GM20000 (cell line): Measurements from ENCODE around the gene MRPL48.

ENCODE experiments used
- DNase-seq: peaks from one replicate; pipeline ENCODE4 v3.0.0; 2012; ENCODE audit warnings: low spot score
- CTCF ChIP-seq: IDR thresholded peaks from 2 replicates; pipeline ENCODE4 v1.5.1; 2012; ENCODE audit warnings: mild to moderate bottlenecking, control low read depth; ENCODE audit errors: extremely low read depth, missing control alignments

MRPL48 gene

GRCh38 chr11:73851046-73851764, 63.5 kb downstream of the MRPL48 start:
- DNase-seq, result no peak
- no peak for TF ChIP-seq CTCF

- no peak for TF ChIP-seq CTCF
- no peak for DNase-seq
Measured at GRCh38 chr11:73852049-73852448, 64.4 kb downstream of the MRPL48 start.

DNA sequence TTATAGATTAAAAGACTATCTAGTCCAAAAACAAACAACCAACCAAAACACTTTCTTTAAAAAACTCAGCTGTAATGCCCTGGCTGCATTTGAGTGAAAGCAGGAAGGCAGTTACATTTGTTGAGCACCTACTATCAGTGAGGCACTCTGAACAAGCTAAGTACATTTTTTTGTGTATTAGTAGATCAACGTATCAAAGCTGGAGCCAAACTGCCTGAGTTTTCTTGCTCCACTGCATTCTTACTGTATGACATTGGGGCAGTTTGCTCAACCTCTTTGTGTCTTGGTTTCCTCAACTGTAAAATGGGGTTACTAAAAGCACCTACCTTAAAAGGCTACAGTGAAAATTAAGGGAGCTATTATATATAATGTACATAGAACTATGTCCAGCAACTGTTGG, 67.0 kb downstream of the MRPL48 start:
- no peak for TF ChIP-seq CTCF
- DNase-seq, result no peak

DNA sequence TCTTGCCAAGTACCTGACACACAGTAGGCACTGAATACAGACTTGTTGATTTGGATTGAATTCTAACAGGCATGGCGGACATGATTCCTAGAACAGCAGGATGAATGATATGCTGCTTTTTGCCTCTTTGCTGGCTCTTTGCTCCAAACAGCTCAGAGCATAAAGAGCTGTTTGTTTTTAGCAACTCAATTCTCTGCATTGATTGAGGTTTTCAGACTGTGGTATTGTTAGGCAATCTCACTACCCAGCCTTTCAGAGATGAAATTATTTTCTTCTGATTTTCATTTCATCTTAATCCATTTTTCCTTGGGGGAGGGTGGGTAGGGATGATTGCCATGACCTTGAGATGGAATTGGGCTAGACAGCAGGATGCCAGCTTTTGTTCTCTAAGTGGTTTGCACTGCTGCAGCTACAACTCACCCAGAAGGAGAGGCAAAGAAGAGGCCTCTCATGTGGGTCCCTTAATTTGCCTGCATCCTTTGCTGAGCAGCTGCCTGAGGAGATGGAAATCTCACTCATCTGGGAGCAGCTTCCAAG, 68.4 kb downstream of the MRPL48 start:
- DNase-seq, result no peak
- TF ChIP-seq CTCF, result no peak

DNA sequence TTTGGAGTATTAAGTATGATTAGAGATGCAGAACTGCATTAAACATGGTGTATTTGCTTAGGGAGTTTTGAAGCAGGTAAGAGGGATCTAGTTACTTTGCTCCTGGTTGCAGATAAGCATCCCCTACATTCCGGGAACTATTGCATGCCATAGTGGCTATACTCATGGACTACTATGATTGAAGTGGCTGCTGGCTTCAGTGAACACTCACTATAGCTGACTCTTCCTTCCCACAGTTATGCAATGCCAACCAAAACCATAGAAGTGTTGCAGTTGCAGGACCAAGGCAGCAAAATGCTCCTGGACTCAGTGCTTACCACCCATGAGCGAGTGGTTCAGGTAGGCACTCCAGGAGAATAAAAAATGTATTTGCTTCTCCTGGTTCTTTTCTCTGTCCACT, 72.0 kb downstream of the MRPL48 start:
- TF ChIP-seq CTCF, result no peak
- DNase-seq, result no peak

- no peak for DNase-seq
- TF ChIP-seq CTCF, result no peak
Measured at GRCh38 chr11:73860202-73860601, 72.5 kb downstream of the MRPL48 start.

DNA sequence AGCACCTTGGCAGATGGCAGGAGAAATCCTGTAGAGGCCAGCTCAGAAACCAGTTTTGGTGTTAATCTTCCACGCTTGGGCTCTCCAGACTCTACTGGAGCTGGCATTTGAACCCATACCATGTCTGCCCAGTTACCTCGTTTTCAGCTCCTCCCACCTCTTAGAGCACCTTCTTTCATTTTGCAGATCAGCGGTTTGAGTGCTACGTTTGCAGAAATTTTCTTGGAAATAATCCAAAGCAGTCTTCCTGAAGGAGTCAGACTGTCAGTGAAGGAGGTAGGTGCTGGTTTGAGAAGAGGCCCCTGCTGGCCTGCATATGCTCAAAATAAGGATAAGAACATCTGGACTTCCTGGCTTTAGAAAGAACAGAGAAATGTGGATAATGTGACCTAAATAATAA, 75.3 kb downstream of the MRPL48 start:
- DNase-seq, result no peak
- no peak for TF ChIP-seq CTCF
